ENCODE measurements around the gene MTRF1L. TPM values are rescaled to one million over a fixed set of nuclear protein-coding genes. Genes with fewer than 3 reads are reported as not detected.

MTRF1L gene, protein sequence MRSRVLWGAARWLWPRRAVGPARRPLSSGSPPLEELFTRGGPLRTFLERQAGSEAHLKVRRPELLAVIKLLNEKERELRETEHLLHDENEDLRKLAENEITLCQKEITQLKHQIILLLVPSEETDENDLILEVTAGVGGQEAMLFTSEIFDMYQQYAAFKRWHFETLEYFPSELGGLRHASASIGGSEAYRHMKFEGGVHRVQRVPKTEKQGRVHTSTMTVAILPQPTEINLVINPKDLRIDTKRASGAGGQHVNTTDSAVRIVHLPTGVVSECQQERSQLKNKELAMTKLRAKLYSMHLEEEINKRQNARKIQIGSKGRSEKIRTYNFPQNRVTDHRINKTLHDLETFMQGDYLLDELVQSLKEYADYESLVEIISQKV
- total RNA-seq, result 14.8 to 17.0 TPM (median 16.5 TPM) in 3 replicates

GRCh38 chr6:153002613-153003365 lies at the start of gene MTRF1L:
Gene MTRF1L (minus strand): TSS chr6:153002709. CDS start chr6:153002685, 24 bp downstream.
- peak; percentile 76 to 90 for DNase-seq (ENCODE audit: low spot score in 2 of 2, unreplicated experiment in 2 of 2)
- H3K36me3 Mint-ChIP-seq, result no peaks in the 10 kb centered on the region
- H3K27ac Mint-ChIP-seq, result peak within 1 kb of the TSS; percentile 98
- peaks cover 24% of the 10 kb centered on the region for H3K4me1 Mint-ChIP-seq
- H3K9me3 Mint-ChIP-seq, result no peaks in the 10 kb centered on the region
- no peak for TF ChIP-seq CTCF (IDR thresholded peaks at IDR 0.05; ENCODE audit: unreplicated experiment)
- no peaks in the 10 kb centered on the region for H3K27me3 Mint-ChIP-seq (ENCODE audit: low read depth)
- peak within 1 kb of the TSS; percentile 98 for H3K4me3 Mint-ChIP-seq

DNA sequence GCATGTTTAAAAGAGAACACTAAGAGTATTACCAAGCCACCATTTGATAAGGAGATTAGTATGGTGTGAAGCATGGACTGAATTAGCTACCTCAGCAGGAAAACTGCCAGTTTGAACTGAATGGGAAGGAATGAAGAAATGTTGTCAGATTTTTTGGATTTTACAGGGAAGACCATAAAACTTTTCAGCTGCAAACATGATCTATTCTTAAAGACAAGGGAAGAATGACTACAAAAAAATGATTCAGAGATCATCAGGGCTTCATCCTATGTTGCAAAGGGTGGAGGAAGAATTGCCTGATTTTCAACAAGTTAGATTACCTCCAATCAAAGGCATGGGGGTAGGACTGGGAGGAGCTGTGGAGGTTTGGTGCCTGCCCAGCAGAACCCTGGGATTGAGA lies 49.3 kb upstream of the MTRF1L start:
- TF ChIP-seq CTCF (IDR thresholded peaks at IDR 0.05; ENCODE audit: unreplicated experiment), result no peak
- Mint-ChIP-seq H3K4me3 (no peak overlapping the region), H3K27ac (no peak overlapping the region), H3K27me3 (ENCODE audit: low read depth) (no peaks in the 10 kb centered on the region), H3K9me3 (peaks cover 17% of the 10 kb centered on the region), H3K36me3 (no peaks in the 10 kb centered on the region), H3K4me1 (peaks cover 2% of the 10 kb centered on the region)
- DNase-seq (ENCODE audit: low spot score in 2 of 2, unreplicated experiment in 2 of 2), result no peak

- Mint-ChIP-seq H3K27ac (no peak overlapping the region), H3K36me3 (no peaks in the 10 kb centered on the region), H3K4me3 (no peak overlapping the region), H3K9me3 (peaks cover 17% of the 10 kb centered on the region), H3K27me3 (ENCODE audit: low read depth) (no peaks in the 10 kb centered on the region), H3K4me1 (no peaks in the 10 kb centered on the region)
- TF ChIP-seq CTCF (IDR thresholded peaks at IDR 0.05; ENCODE audit: unreplicated experiment), result no peak
- DNase-seq (ENCODE audit: low spot score in 2 of 2, unreplicated experiment in 2 of 2), result no peak
These were observed 46.1 kb upstream of the MTRF1L start for GRCh38 chr6:153048631-153049030.

GRCh38 chr6:153047386-153047785 lies 44.9 kb upstream of the MTRF1L start:
- DNase-seq (ENCODE audit: low spot score in 2 of 2, unreplicated experiment in 2 of 2), result no peak
- peaks cover 17% of the 10 kb centered on the region for H3K9me3 Mint-ChIP-seq
- no peaks in the 10 kb centered on the region for H3K36me3 Mint-ChIP-seq
- H3K4me1 Mint-ChIP-seq, result no peaks in the 10 kb centered on the region
- no peaks in the 10 kb centered on the region for H3K27me3 Mint-ChIP-seq (ENCODE audit: low read depth)
- TF ChIP-seq CTCF (IDR thresholded peaks at IDR 0.05; ENCODE audit: unreplicated experiment), result no peak
- no peak overlapping the region for H3K27ac Mint-ChIP-seq
- no peak overlapping the region for H3K4me3 Mint-ChIP-seq

GRCh38 chr6:153045271-153045670 lies 42.8 kb upstream of the MTRF1L start:
- H3K9me3 Mint-ChIP-seq, result peaks cover 11% of the 10 kb centered on the region
- DNase-seq (ENCODE audit: low spot score in 2 of 2, unreplicated experiment in 2 of 2), result no peak
- H3K4me1 Mint-ChIP-seq, result no peaks in the 10 kb centered on the region
- H3K4me3 Mint-ChIP-seq, result no peak overlapping the region
- H3K27me3 Mint-ChIP-seq (ENCODE audit: low read depth), result no peaks in the 10 kb centered on the region
- no peaks in the 10 kb centered on the region for H3K36me3 Mint-ChIP-seq
- no peak overlapping the region for H3K27ac Mint-ChIP-seq
- no peak for TF ChIP-seq CTCF (IDR thresholded peaks at IDR 0.05; ENCODE audit: unreplicated experiment)
